GM19455 (cell line): ENCODE results near the gene DNAH7.
A peak's percentile ranks its signal among the peaks of the same experiment; 100 is the strongest.
"Not testable (repeated sequence)": the region's sequence is repeated elsewhere in the genome, so short reads cannot be mapped to it uniquely, and the experiment has no call there.

ENCODE experiments used
- ATAC-seq: cut with Tn5 transposase; IDR thresholded peaks from one replicate; pipeline ENCODE4 v1.9.1; 2021; ENCODE audit not compliant: unreplicated experiment

The DNAH7 gene

GRCh38 chr2:195984923-195985726 lies 83.5 kb downstream of the DNAH7 start:
- ATAC-seq = no peak

- no peak for ATAC-seq
Observed at GRCh38 chr2:195967336-195967735, 101.3 kb downstream of the DNAH7 start.

GRCh38 chr2:195961873-195962272 lies 106.8 kb downstream of the DNAH7 start:
- ATAC-seq = peak; percentile 86

GRCh38 chr2:195959341-195959740 lies 109.3 kb downstream of the DNAH7 start:
- ATAC-seq = no peak

- ATAC-seq = no peak
Observed at GRCh38 chr2:195956725-195957124, 111.9 kb downstream of the DNAH7 start.

GRCh38 chr2:195945056-195945455 lies 123.6 kb downstream of the DNAH7 start:
- ATAC-seq = no peak

- ATAC-seq = no peak
Observed at GRCh38 chr2:195937176-195937575, 131.5 kb downstream of the DNAH7 start.

- ATAC-seq = no peak
Observed at GRCh38 chr2:195934484-195934883, 134.2 kb downstream of the DNAH7 start.

GRCh38 chr2:195929531-195929930 lies 139.1 kb downstream of the DNAH7 start:
- ATAC-seq = no peak

GRCh38 chr2:195925120-195925519 lies 143.5 kb downstream of the DNAH7 start:
- ATAC-seq = no peak

- ATAC-seq = no peak
Observed at GRCh38 chr2:195923889-195924288, 144.7 kb downstream of the DNAH7 start.

GRCh38 chr2:195917021-195917600 lies 151.5 kb downstream of the DNAH7 start:
- ATAC-seq = not testable (repeated sequence)

- ATAC-seq = no peak
Observed at GRCh38 chr2:195912079-195912478, 156.6 kb downstream of the DNAH7 start.

GRCh38 chr2:195910570-195910969 lies 158.1 kb downstream of the DNAH7 start:
- ATAC-seq = no peak

GRCh38 chr2:195909926-195910325 lies 158.7 kb downstream of the DNAH7 start:
- no peak for ATAC-seq

GRCh38 chr2:195907474-195907873 lies 161.2 kb downstream of the DNAH7 start:
- ATAC-seq = no peak

GRCh38 chr2:195903956-195904355 lies 164.7 kb downstream of the DNAH7 start:
- ATAC-seq = no peak

GRCh38 chr2:195902857-195903256 lies 165.8 kb downstream of the DNAH7 start:
- no peak for ATAC-seq

- no peak for ATAC-seq
Observed at GRCh38 chr2:195899226-195899625, 169.4 kb downstream of the DNAH7 start.

- ATAC-seq = no peak
Observed at GRCh38 chr2:195898505-195899191, 170.0 kb downstream of the DNAH7 start.

- ATAC-seq = no peak
Observed at GRCh38 chr2:195891081-195891480, 177.6 kb downstream of the DNAH7 start.

- no peak for ATAC-seq
Observed at GRCh38 chr2:195879153-195879552, 189.5 kb downstream of the DNAH7 start.
